Hepatocyte (in vitro differentiated cells): ENCODE results near the gene FREY1. TPM values are rescaled to one million over a fixed set of nuclear protein-coding genes. Genes with fewer than 3 reads are reported as not detected.

Experiments
- DNase-seq: peaks from one replicate; pipeline ENCODE4 v3.0.0-alpha.2; 2016; ENCODE audit warnings: low spot score
- H2AFZ ChIP-seq: fragments of 200-600 bp; sonication (generic); 2 replicates; pipeline ENCODE4 v1.6.0; 2016; ENCODE audit warnings: antibody characterized with exemption, mild to moderate bottlenecking
- H3K27ac ChIP-seq: fragments of 200-600 bp; sonication (generic); 2 replicates; pipeline ENCODE4 v1.5.1; 2016; ENCODE audit warnings: mild to moderate bottlenecking
- H3K27me3 ChIP-seq: fragments of 200-600 bp; sonication (generic); 2 replicates; pipeline ENCODE4 v1.6.1; 2016
- H3K36me3 ChIP-seq: fragments of 200-600 bp; sonication (generic); replicated peaks from 2 replicates; pipeline ENCODE4 v1.5.1; 2016; ENCODE audit warnings: low read depth; ENCODE audit not compliant: insufficient read depth
- H3K4me1 ChIP-seq: fragments of 200-600 bp; sonication (generic); 2 replicates; pipeline ENCODE4 v1.5.1; 2016; ENCODE audit warnings: mild to moderate bottlenecking, moderate library complexity; ENCODE audit not compliant: insufficient read depth
- H3K4me2 ChIP-seq: fragments of 200-600 bp; sonication (generic); 2 replicates; pipeline ENCODE4 v1.6.0; 2016
- H3K4me3 ChIP-seq: fragments of 200-600 bp; sonication (generic); 2 replicates; pipeline ENCODE4 v1.5.1; 2016; ENCODE audit warnings: mild to moderate bottlenecking
- H3K79me2 ChIP-seq: fragments of 200-600 bp; sonication (generic); 2 replicates; pipeline ENCODE4 v1.6.0; 2017; ENCODE audit warnings: mild to moderate bottlenecking
- H3K9me2 ChIP-seq: fragments of 200-600 bp; sonication (generic); replicated peaks from 2 replicates; pipeline ENCODE4 v1.6.0; 2017; ENCODE audit warnings: mild to moderate bottlenecking; ENCODE audit not compliant: insufficient read depth
- H3K9me3 ChIP-seq: fragments of 200-600 bp; sonication (generic); 2 replicates; pipeline ENCODE4 v1.5.1; 2016; ENCODE audit warnings: low read depth, mild to moderate bottlenecking
- H4K20me1 ChIP-seq: fragments of 200-600 bp; sonication (generic); 2 replicates; pipeline ENCODE4 v1.6.0; 2016; ENCODE audit warnings: mild to moderate bottlenecking; ENCODE audit not compliant: insufficient read depth, poor library complexity, severe bottlenecking
- EZH2 ChIP-seq: fragments of 200-600 bp; sonication (generic); IDR thresholded peaks from 2 replicates; pipeline ENCODE4 v1.6.1; 2016; ENCODE audit warnings: antibody characterized with exemption, mild to moderate bottlenecking, borderline replicate concordance
- EZH2phosphoT487 ChIP-seq: fragments of 200-600 bp; sonication (generic); IDR thresholded peaks from one replicate; pipeline ENCODE4 v1.6.1; 2018; ENCODE audit warnings: antibody characterized with exemption, mild to moderate bottlenecking, low read depth, moderate library complexity; ENCODE audit not compliant: unreplicated experiment, severe bottlenecking
- WGBS: methylation state at CpG from one replicate; pipeline ENCODE4 v1.1.6; 2016; ENCODE audit warnings: low lambda C conversion rate; ENCODE audit errors: missing lambda C conversion rate; 5-methylcytosine and 5-hydroxymethylcytosine counted together
- polyA plus RNA-seq: library from polyadenylated mRNA; unstranded; fragments of >200 nt; fragmentation: Nextera tagmentation; extraction: Ambion mirVana; gene quantifications from 2 replicates; pipeline ENCODE4 v1.2.1, GENCODE V29; 2016
- total RNA-seq: library from RNA; depleted of rRNA; stranded (reverse); fragments of >200 nt; gene quantifications from 2 replicates; pipeline ENCODE4 v1.2.3, GENCODE V29; 2014
- TF ChIP-seq, protein P1 (sequence below): fragments of 200-600 bp; sonication (generic); IDR thresholded peaks from 2 replicates; pipeline ENCODE4 v1.5.1; 2016; ENCODE audit warnings: antibody characterized with exemption, mild to moderate bottlenecking; ENCODE audit not compliant: poor library complexity

The FREY1 gene
- total and polyA plus RNA-seq, 2 experiments from 2014 or later = not detected

DNA sequence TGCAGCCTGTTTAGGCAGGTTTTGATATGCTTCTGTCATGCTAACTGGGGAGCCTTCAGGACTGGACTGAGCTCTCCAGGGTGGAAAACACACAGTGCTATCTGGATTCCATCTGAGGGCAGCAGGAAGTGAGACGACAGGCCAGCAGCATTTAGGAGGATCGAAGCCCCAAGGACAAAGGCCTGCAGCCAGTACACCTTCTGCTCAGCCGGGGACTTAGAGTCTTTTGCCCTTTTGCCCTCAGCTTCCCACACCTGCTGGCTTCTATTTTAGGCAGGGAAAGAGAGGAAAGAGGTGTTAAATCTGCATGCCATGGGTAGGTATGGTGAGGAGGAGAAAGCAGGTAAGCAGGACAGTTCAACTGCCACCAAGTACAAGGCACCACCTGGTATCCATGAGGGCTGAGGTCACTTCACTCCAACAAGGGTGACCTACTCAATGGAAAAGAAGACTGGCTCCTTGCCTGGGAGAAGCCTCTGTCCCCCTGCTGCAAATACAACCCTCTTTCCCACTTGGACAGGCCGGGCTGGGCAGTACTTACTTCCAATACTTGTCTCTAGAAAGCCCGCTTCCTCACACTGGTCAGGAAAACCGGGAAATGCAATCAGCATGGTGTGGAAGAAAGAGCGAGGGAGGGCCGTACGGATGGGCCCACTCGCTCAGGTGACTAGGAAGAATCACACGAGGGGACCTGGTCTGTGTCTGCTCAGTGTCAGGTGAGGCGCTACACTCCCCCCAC lies 27.7 kb upstream of the FREY1 start:
- Histone ChIP-seq H3K27ac (no peak overlapping the region), H3K4me3 (no peak overlapping the region), H3K4me1 (peaks cover 4% of the 10 kb centered on the region), H3K79me2 (no peaks in the 10 kb centered on the region), H3K27me3 (no peaks in the 10 kb centered on the region), H3K9me3 (no peaks in the 10 kb centered on the region), H4K20me1 (no peaks in the 10 kb centered on the region), H3K36me3 (no peaks in the 10 kb centered on the region), H2AFZ (no peak overlapping the region), H3K9me2 (no peaks in the 10 kb centered on the region), H3K4me2 (no peak overlapping the region)
- DNase-seq = no peak
- 74% methylated on average over 12 of the region's 12 CpGs for WGBS
- TF ChIP-seq, protein P1, sequence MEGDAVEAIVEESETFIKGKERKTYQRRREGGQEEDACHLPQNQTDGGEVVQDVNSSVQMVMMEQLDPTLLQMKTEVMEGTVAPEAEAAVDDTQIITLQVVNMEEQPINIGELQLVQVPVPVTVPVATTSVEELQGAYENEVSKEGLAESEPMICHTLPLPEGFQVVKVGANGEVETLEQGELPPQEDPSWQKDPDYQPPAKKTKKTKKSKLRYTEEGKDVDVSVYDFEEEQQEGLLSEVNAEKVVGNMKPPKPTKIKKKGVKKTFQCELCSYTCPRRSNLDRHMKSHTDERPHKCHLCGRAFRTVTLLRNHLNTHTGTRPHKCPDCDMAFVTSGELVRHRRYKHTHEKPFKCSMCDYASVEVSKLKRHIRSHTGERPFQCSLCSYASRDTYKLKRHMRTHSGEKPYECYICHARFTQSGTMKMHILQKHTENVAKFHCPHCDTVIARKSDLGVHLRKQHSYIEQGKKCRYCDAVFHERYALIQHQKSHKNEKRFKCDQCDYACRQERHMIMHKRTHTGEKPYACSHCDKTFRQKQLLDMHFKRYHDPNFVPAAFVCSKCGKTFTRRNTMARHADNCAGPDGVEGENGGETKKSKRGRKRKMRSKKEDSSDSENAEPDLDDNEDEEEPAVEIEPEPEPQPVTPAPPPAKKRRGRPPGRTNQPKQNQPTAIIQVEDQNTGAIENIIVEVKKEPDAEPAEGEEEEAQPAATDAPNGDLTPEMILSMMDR = no peak
- TF ChIP-seq EZH2 (no peak), EZH2phosphoT487 (no peak)

DNA sequence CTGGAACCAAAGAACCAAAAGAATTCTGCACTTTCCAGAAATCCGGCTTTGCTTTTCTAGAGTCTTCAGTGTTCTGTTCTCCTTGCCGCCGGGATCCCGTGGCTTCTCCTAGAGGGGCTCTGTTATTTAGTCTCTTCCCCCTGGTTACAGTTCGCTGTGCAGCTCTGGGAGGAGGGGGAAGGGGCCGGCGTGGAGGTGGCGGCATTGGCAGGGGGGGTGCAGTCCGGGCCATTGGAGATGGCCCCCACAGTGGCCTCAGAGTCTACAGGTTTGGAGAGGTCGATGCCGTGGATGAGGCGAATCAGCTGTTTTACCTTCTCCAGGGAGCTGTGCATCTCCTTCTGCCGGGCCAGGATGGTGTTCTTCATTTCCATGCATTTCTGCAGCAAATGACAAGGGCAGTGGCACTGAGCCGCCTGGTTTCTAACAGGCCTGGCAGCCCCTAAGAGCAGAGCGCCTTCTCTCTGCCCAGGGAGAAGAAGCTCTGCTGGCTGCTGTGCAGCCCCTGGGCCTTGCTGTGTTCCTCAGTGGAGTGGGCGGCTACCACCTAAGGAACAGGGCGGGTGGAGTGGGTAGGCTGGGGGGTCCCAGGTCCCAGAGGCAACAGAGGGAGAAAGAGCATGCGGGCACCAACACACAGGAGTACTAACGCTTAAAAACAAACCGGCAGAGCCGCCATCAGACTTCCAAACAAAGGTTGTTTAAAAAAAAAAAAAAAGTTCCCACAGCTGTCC lies 26.9 kb upstream of the FREY1 start:
- H3K27ac ChIP-seq = peak overlapping the region; percentile 37
- TF ChIP-seq EZH2phosphoT487 (no peak), EZH2 (no peak)
- TF ChIP-seq, protein P1 = no peak
- H4K20me1 ChIP-seq = no peaks in the 10 kb centered on the region
- no peak overlapping the region for H3K4me3 ChIP-seq
- H3K9me3 ChIP-seq = no peaks in the 10 kb centered on the region
- WGBS = 87% methylated on average over 21 of the region's 21 CpGs
- no peak for DNase-seq
- H3K4me1 ChIP-seq = peaks cover 4% of the 10 kb centered on the region
- no peaks in the 10 kb centered on the region for H3K36me3 ChIP-seq
- no peak overlapping the region for H3K4me2 ChIP-seq
- no peaks in the 10 kb centered on the region for H3K27me3 ChIP-seq
- no peak overlapping the region for H2AFZ ChIP-seq
- H3K9me2 ChIP-seq = no peaks in the 10 kb centered on the region
- H3K79me2 ChIP-seq = no peaks in the 10 kb centered on the region

DNA sequence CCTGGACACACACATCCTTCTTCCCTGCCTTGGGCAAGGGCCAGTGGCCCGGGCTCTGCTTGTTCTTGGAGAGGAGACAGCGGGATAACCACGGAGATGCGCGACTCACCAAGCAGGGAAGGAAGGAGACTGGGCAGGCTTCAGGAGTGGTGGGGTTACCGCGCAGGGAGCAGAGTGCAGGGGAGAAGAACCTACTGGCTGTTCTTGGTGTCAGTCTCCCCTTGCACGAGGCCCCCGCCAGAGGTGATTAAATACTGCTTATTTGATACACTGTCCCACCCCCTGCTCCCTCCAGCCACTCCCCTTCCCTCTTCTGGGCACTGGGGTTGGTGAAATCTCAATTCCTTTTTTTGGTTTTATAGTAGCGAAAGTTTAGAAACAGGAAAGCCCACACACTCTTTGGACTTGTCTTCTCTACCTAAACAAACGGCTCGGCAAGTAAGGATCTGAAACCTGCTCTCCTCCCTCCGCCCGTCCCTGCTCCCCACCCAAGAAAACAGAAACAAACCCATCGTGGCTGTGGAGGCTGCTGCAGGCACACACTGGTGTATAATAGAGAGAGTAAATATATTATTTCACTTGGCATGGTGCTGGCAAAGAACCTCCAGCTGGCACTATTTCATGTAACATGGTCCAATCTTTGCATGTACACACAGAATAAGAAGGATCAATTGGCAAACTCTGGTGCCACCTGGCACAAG lies 26.2 kb upstream of the FREY1 start:
- Histone ChIP-seq H3K4me2 (no peak overlapping the region), H3K36me3 (no peaks in the 10 kb centered on the region), H3K4me1 (peaks cover 4% of the 10 kb centered on the region), H3K4me3 (no peak overlapping the region), H2AFZ (no peak overlapping the region), H3K9me2 (no peaks in the 10 kb centered on the region), H4K20me1 (no peaks in the 10 kb centered on the region), H3K27ac (no peak overlapping the region), H3K27me3 (no peaks in the 10 kb centered on the region), H3K79me2 (no peaks in the 10 kb centered on the region), H3K9me3 (no peaks in the 10 kb centered on the region)
- peak; percentile 9 for DNase-seq
- no peak for TF ChIP-seq EZH2phosphoT487
- 88% methylated on average over 15 of the region's 15 CpGs for WGBS
